HG03521 (cell line): Measurements from ENCODE around the gene TRIM45.
"Not testable (repeated sequence)": the region's sequence is repeated elsewhere in the genome, so short reads cannot be mapped to it uniquely, and the experiment has no call there.

Experiments
- ATAC-seq: cut with Tn5 transposase; IDR thresholded peaks from one replicate; pipeline ENCODE4 v1.9.1; 2021; ENCODE audit warnings: mild to moderate bottlenecking, moderate library complexity; ENCODE audit not compliant: unreplicated experiment

The TRIM45 gene

GRCh38 chr1:117136749-117137148, 15.2 kb upstream of the TRIM45 start:
- ATAC-seq: no peak

- no peak for ATAC-seq
Measured at GRCh38 chr1:117135329-117135728, 13.8 kb upstream of the TRIM45 start.

GRCh38 chr1:117130526-117130925, 9.0 kb upstream of the TRIM45 start:
- ATAC-seq: no peak

GRCh38 chr1:117128323-117129079, 7.0 kb upstream of the TRIM45 start:
- no peak for ATAC-seq

- no peak for ATAC-seq
Measured at GRCh38 chr1:117127795-117128194, 6.2 kb upstream of the TRIM45 start.

- no peak for ATAC-seq
Measured at GRCh38 chr1:117124661-117125060, 3.1 kb upstream of the TRIM45 start.

GRCh38 chr1:117123274-117123673, 1.7 kb upstream of the TRIM45 start:
- ATAC-seq: no peak

GRCh38 chr1:117122330-117123025, 929 bp upstream of the TRIM45 start:
- no peak for ATAC-seq

- ATAC-seq: no peak
Measured at GRCh38 chr1:117120774-117121588, 568 bp downstream of the TRIM45 start.

GRCh38 chr1:117119144-117119543, 2.4 kb downstream of the TRIM45 start:
- not testable (repeated sequence) for ATAC-seq

- ATAC-seq: no peak
Measured at GRCh38 chr1:117118137-117118536, 3.4 kb downstream of the TRIM45 start.

- no peak for ATAC-seq
Measured at GRCh38 chr1:117117697-117118096, 3.9 kb downstream of the TRIM45 start.

GRCh38 chr1:117116784-117117130, 4.8 kb downstream of the TRIM45 start:
- no peak for ATAC-seq

GRCh38 chr1:117116090-117116783, 5.3 kb downstream of the TRIM45 start:
- ATAC-seq: no peak

GRCh38 chr1:117114877-117115276, 6.7 kb downstream of the TRIM45 start:
- ATAC-seq: no peak

GRCh38 chr1:117113199-117113598, 8.3 kb downstream of the TRIM45 start:
- ATAC-seq: no peak

- no peak for ATAC-seq
Measured at GRCh38 chr1:117112047-117112717, 9.4 kb downstream of the TRIM45 start.

- ATAC-seq: no peak
Measured at GRCh38 chr1:117110774-117111173, 10.8 kb downstream of the TRIM45 start.

GRCh38 chr1:117107364-117107763, 14.2 kb downstream of the TRIM45 start:
- ATAC-seq: no peak

GRCh38 chr1:117106478-117106877, 15.1 kb downstream of the TRIM45 start:
- ATAC-seq: no peak

GRCh38 chr1:117105722-117106121, 15.8 kb downstream of the TRIM45 start:
- no peak for ATAC-seq
